NCI-H1417 treated with DMSO at 0.1 percent for 48 hours (cell line): ENCODE measurements around the gene TJP2.

Source experiments
- DNase-seq: peaks from one replicate; lab custom pipeline; 2025; lab: John Stamatoyannopoulos, UW

TJP2 gene

GRCh38 chr9:69232135-69232534 is 58.1 kb downstream of the TJP2 start:
- DNase-seq = no peak

- no peak for DNase-seq
Measured at GRCh38 chr9:69234683-69235082, 60.6 kb downstream of the TJP2 start.

- DNase-seq = no peak
Measured at GRCh38 chr9:69236188-69236587, 62.1 kb downstream of the TJP2 start.

- DNase-seq = no peak
Measured at GRCh38 chr9:69237702-69238295, 63.7 kb downstream of the TJP2 start.

GRCh38 chr9:69243116-69243515 is 69.0 kb downstream of the TJP2 start:
- no peak for DNase-seq

GRCh38 chr9:69246629-69247028 is 72.6 kb downstream of the TJP2 start:
- no peak for DNase-seq

GRCh38 chr9:69248005-69248404 is 73.9 kb downstream of the TJP2 start:
- no peak for DNase-seq

- no peak for DNase-seq
Measured at GRCh38 chr9:69249337-69249736, 75.3 kb downstream of the TJP2 start.

- no peak for DNase-seq
Measured at GRCh38 chr9:69250681-69251080, 76.6 kb downstream of the TJP2 start.

- DNase-seq = no peak
Measured at GRCh38 chr9:69252436-69252835, 78.4 kb downstream of the TJP2 start.

GRCh38 chr9:69253057-69253456 is 79.0 kb downstream of the TJP2 start:
- DNase-seq = no peak

GRCh38 chr9:69254223-69254622 is 80.1 kb downstream of the TJP2 start:
- DNase-seq = no peak

GRCh38 chr9:69255591-69255990 is 81.5 kb downstream of the TJP2 start:
- no peak for DNase-seq

GRCh38 chr9:69258551-69258950 is 84.5 kb downstream of the TJP2 start:
- DNase-seq = no peak

GRCh38 chr9:69260161-69260560 is 86.1 kb downstream of the TJP2 start:
- no peak for DNase-seq

GRCh38 chr9:69261636-69262035 is 87.6 kb downstream of the TJP2 start:
- no peak for DNase-seq

- DNase-seq = no peak
Measured at GRCh38 chr9:69264526-69264925, 90.4 kb downstream of the TJP2 start.

GRCh38 chr9:69265891-69266290 is 91.8 kb downstream of the TJP2 start:
- DNase-seq = no peak

GRCh38 chr9:69272212-69272611 is 98.1 kb downstream of the TJP2 start:
- DNase-seq = no peak

- DNase-seq = no peak
Measured at GRCh38 chr9:69273161-69273560, 99.1 kb downstream of the TJP2 start.

- DNase-seq = no peak
Measured at GRCh38 chr9:69276775-69277174, 102.7 kb downstream of the TJP2 start.

GRCh38 chr9:69279084-69279731 is 105.1 kb downstream of the TJP2 start:
- no peak for DNase-seq

- DNase-seq = no peak
Measured at GRCh38 chr9:69279733-69280132, 105.7 kb downstream of the TJP2 start.

- no peak for DNase-seq
Measured at GRCh38 chr9:69283003-69283402, 108.9 kb downstream of the TJP2 start.
